ENCODE data around the gene CDK17. TPM values are rescaled to one million over a fixed set of nuclear protein-coding genes. Genes with fewer than 3 reads are reported as not detected.

The CDK17 gene
- total RNA-seq, 1 donor from 2014 or later: 127 TPM

DNA sequence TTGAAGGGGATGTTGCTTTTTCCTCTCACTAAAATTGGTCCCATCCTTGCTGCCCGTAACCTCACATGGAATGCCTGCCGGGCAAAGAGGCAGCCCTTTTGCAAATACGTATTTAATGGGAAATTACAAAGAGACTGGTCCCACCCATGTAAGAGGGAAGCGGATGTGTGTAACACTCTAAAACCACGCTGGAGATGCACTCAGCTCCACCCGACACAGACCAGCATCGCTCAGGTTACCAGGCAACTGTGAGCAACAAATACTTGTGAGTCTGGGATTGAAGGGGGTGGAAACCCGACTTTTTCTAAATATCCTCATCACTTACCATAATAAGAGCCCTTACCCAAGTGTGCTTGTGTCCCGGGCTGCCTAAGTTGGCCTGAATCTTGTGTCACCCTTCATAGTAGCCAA lies 158.4 kb downstream of the CDK17 start:
- DNase-seq (ENCODE audit: low read depth in 2 of 2): peak; percentile 93 to 100

DNA sequence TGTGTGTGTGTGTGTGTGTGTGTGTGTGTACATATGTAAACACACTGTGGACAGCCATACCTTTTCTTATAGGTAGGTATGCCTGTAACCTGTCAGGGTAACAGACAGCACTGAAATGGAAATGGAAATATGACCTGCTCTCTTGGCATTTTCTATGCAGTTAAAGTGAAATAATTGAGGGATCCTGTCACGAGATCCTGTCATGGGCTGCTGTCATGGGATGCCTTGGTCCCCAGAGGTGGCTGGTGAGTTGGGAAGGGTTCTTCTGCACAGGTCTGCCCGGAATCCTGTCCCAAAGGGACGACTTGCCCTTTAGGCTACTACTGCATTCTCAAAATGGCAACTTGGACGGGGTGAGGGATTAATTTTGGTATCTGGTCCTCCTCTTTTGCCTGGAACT lies 158.8 kb downstream of the CDK17 start:
- DNase-seq (ENCODE audit: low read depth in 2 of 2): no peak

DNA sequence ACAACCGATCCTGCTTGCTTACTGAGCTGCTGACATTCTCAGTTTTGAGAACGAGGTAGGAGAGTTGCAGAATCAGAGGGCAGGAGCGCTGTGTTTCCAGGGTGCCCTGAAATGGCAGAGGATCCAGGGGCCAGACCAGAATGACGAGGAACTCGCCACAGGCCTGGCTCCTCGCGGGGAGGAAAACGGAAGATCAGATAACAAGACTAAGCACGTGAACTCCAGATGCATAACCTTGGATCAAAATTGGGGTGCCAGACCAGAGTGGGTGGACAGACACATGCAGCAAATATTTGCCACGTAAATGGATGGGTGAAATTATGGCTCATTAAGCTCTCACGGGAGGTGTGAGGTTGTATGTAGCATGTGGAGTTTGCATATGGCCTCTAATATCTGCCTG lies 159.6 kb downstream of the CDK17 start:
- no peak for DNase-seq (ENCODE audit: low read depth in 2 of 2)

DNA sequence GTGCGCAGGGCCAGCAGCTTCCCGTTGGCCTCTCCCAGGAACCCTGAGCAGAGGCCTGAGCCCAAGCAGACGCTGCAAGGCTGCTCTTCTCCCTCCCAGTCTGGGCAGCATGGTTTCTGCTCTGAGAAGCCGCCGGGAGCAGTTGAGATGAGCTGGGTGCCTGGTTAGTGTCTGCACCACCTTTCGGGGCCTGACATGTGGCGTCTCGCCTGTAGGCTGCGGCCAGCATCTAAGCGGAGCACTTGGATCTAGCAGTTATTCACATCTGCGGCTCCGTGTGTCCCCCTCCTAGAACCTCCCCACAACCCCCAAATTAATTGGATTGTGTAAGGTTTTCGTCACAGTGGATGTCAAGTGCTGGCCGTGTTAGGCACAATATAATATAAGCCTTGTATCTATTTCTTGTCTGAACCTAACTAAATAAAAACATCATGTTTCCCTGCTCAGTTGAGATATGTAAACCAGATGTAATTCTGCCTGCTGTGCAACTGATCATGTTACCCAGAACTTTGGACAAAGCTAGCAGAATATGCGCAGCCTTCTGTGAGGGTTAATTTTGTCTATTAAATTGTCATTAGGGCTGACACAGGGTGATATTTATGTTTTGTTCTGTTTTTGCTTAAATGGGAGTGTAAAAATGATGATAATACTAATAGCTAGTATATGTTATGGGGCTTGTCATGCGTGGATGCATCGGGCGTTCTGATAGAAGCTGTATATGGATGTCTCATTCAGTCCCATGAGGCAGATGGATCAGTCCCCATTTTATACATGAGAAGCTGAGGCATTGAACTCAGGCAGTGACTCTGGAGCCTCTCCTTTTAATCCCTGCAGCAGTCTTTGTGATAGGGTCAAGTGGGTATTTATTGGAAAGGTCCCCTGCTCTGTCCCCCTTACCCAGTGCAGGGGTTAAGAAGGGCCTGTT lies 160.3 kb downstream of the CDK17 start:
- peak in 1 of 2 donors; percentile 16 for DNase-seq (ENCODE audit: low read depth in 2 of 2)

DNA sequence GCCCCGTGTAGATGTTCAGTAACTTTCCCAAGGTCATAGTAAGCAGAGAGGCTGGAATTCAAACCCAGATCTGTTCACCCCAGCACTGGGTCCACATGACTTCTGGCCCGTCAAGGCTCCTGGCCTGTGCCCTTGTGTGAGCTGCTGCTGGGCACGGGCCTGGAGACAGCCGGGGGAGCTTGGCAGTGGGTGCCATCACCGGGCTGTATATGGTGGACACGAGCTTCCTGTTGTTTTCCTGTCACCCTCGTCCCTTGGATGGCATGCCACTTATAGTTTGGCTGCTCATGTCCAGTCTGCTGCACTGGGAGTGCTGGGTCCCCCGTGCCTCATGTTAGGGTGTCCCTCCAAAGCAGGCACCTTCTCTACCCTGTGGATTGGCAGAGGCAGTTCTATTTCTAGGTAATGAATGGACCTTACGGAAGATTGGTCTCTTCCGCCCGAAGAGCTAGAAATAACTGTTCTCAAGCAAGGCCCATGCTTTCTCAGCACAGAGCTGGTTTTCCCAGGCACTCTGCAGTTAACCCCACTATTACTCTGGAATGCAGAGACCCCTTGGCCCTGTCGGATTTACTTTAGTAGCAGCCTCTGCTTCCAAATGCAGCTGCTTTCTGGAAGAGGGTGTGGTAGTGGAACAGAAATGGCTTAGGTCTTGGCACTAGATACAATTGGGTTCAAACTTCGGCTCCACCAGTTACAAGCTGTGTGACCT lies 161.7 kb downstream of the CDK17 start:
- DNase-seq (ENCODE audit: low read depth in 2 of 2): peak; percentile 61 to 63

DNA sequence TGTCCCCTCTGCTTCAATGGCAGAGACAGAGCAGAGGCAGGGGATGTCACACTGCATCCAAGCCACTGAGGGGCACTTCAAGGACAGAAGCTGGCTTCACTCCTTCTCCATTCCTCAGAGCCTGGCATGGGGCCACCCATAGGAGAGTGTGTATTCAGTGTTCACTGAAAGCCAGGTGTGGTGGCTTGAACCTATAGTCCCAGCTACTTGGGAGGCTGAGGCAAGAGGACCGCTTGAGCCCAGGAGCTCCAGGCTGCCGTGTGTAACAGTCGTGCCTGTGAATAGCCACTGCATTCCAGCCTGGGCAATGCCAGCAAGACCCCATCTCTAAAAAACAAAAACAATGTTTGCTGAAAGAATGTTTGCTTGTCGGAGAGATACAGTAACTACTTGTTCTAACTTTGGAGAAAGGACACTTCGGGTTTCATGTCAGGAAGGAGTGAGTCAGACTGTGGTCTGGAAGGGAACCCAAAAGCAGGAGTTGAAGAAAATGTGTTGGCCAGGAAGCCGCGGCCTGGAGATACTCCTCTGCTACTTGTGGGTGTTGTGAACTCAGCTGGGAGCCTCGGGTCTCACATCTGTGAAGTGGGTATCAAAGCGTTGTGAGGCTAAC lies 162.7 kb downstream of the CDK17 start:
- peak in 1 of 2 donors; percentile 99 for DNase-seq (ENCODE audit: low read depth in 2 of 2)

DNA sequence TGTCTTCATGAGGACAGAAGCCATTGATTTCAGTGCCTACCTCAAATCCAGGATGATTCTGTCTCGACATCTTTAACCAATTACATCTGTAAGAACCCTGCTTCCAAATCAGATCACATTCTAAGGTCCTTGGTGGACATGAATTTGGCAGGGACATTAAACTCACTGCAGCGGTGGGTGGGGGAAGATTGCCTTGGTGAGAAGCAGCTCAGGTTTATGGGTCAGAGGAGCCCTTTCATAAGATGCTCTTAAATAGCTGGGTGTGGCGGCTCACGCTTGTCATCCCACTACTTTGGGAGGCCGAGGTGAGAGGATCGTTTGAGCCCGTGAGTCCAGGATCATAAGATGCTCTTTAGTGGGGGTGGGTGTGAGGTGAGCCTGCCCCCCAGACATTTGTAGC lies 163.2 kb downstream of the CDK17 start:
- no peak for DNase-seq (ENCODE audit: low read depth in 2 of 2)

DNA sequence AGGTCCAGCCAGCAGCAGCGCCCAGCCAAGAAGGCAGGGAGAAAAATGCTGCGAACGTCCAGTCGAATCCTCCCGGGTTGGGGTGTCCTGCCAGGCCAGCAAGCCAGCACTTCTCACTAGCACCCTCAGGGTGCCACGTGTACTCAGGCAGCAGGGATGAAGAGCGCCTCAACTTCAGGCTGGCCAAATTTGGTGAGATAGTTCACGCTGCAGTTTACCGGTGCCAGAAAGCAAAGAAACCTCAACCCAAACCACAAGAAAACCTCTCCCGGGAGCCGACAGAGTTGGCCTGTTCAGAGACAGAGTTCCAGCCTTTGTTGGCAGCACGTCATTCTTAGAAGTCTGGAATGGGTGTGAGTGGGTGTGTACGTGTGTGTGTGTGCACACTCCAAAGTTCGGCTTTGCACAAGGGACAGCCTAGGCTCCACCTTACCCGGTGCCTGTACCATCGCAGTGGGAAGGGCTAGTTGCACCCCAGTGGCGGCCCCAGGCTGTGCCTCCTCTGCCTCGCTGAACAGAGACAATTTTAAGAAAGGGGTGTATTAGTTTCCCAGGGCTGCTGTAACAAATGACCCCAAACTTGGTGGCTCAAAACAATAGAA lies 163.9 kb downstream of the CDK17 start:
- DNase-seq (ENCODE audit: low read depth in 2 of 2): no peak

DNA sequence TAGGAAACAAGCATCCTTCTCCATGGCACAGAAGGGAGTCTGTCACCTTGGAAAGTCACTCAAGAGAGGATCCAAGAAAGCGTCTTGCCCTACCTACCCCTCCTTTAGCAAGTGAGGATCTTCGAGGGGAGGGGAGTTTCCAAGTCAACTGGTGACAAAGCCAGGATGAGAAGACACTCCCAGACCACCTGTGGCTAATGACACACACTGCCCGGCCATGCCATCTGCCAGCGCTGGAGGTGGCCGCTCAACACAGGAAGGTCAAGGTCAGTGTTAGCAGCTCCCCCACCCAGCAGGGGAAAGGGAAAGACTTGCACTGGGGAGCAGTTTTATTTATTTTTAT lies 164.8 kb downstream of the CDK17 start:
- peak; percentile 53 to 61 for DNase-seq (ENCODE audit: low read depth in 2 of 2)

DNA sequence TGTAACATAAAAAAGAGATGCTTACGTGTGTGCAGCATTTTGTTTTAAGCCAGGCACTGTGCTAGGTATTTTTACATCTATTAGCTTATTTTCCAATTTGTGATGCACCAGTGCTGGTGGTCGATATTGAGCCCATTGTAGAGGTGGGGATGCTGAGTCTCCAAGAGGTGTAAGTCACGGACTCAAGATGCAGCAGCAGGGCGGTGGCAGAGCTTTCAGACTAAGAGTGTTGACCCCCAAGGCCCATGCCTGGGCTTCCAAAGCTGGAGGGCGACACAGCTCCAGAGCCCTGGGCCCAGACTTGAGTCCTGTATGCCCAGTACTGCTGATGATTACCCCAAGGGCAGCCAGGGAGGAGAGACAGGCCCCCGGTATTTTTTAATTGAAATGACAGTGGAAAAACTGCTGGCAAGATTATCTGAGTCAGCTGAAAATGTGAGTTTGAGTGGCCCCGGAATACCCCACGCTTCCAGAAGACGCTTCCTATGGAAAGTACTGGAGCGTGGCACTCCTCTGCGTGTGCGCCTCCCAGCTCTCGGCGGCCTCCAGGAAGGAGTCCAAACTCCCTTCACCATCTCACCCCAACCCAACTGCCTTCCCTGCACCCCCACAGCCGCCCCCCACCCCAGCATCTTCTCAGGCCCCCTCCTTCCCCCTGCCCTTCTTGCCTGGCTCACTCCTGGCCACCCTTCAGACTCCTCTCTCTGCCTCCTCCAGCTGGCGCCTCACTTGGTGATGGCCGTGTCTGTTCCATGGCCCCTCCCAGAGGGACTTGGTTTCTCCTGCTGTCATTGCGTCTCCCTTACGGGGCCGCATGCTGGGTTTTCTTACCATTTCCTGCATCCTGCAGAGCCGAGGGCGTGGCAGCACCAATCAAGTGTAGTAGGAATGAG lies 165.4 kb downstream of the CDK17 start:
- DNase-seq (ENCODE audit: low read depth in 2 of 2): no peak

DNA sequence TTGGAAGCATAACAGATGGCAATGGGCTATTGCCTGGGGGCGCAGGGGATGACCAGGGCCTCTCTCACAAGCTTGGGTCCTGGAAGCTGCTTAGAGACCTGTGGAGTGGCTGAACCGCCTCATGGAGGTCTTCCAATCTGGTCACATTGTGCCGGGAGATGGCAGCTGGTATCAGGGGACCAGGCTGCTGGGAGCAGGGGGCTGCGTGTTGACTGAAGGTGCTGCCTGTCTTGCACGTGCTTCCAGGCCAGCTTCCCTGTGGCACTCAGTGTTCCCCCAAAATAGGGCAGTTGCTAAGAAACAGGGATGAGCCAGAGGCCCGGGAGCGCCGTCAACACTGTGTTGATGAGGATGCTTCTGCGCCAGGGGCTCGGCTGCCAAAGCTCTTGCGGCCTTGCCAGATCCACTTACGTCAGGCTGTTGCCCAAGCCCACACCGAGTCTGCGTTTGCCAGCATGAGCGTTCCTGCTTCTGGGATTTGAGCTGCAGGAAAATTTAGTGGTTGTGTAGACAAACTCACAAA lies 166.2 kb downstream of the CDK17 start:
- peak; percentile 96 to 98 for DNase-seq (ENCODE audit: low read depth in 2 of 2)

DNA sequence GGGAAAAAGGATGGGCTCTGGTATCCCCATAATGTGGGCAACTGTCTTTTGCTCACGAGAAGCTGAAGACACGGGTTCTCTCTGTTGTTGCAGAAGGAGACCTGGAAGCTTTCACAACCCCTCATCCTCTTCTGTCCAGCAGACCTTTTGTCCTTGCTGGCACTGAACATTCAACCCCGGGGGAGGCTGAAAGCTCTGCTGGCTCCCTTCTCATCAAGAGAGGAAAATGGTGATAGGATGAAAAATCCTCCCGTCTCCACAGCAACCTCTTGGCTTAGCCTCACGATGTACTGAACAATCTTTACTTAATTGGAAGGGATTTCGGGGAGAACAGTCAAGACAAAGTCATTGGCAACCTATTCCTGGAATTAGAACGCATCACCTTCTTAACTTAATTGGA lies 167.1 kb downstream of the CDK17 start:
- no peak for DNase-seq (ENCODE audit: low read depth in 2 of 2)

DNA sequence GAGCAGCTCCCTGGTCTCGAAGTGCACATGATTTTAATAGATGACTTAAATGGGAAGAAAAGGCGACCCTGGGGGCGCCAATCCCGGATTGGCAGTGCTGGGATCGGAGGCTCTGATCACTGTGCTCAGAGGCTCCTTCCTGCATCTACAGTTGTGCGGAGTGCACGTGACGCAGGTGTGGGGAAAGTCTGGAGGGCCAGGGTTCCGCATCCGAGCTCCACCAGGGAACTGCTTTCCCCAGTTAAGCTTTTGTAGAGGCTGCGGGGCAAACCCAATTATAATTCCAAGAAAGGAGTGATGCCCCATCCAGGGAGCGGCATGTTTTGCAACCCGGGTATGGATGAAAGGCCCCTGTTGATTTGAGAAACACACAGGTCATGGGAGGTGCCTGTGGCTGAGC lies 169.6 kb downstream of the CDK17 start:
- DNase-seq (ENCODE audit: low read depth in 2 of 2): no peak

DNA sequence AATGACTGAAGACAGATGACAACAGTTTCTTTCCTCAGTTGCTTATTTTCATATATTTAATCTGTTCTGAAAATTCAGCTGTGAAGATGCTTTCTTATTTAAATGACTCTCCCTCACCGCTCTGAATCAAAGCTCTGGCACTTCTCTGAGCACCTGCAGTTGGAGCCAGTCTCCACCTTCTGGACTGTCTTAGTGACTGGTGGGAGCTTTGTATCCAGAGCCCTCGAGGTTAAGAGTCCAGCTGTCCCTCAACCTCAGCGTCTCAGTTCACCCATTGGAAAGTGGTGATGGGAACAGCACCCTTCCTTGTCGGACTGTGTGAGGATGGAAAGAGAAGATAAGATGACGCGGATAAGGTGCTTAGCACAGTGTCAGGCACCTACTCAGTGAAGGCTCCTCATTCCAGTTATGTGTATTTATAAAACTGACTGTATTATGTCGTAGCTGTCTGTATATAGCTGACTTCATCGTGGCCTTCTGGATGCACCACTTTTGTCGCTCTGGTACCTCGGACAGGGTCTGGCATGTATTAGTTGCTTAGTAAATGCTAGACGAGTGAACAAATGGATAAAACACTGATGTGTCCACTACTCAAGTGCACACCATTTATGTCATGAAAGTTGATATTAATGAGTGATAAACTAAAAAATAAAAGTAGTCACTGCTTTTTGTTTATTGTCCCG lies 171.5 kb downstream of the CDK17 start:
- DNase-seq (ENCODE audit: low read depth in 2 of 2): no peak

Other genes with a start within 250 kb of the CDK17 start
- gene ELK3, start 206.1 kb downstream of the CDK17 start, total RNA-seq: 47.2 and 47.9 TPM in 2 replicates
- gene CFAP54, start 89.1 kb upstream of the CDK17 start, total RNA-seq: 7.8 and 9.7 TPM in 2 replicates

All from lung microvascular endothelial cell (primary cell).